ENCODE measurements around the gene ZCCHC14.

Gene ZCCHC14

GRCh38 chr16:87360862-87361610 lies 131.8 kb downstream of the ZCCHC14 start:
- H3K18ac ChIP-seq (ENCODE audit: low read length) = no peak overlapping the region
- H2BK120ac ChIP-seq (ENCODE audit: insufficient read depth, low read length, poor library complexity) = no peak overlapping the region
- H2BK12ac ChIP-seq (ENCODE audit: low read length) = no peak overlapping the region
- DNase-seq = no peak
- no peak overlapping the region for H3K4me2 ChIP-seq (ENCODE audit: low read length)
- H4K8ac ChIP-seq (ENCODE audit: low read depth, low read length) = no peak overlapping the region
- H3K4me3 ChIP-seq (ENCODE audit: low read depth, low read length) = no peak overlapping the region
- peaks cover 6 to 8% of the 10 kb centered on the region in 2 experiments for H3K4me1 ChIP-seq (ENCODE audit: control insufficient read depth in 1 of 2, insufficient read depth in 2 of 2, low read length in 2 of 2)
- H3K4ac ChIP-seq (ENCODE audit: low read depth, low read length) = no peak overlapping the region
- H2BK5ac ChIP-seq (ENCODE audit: low read depth, low read length, poor library complexity) = no peak overlapping the region
- H3K27me3 ChIP-seq (ENCODE audit: insufficient read depth, low read length) = no peaks in the 10 kb centered on the region
- H4K12ac ChIP-seq (ENCODE audit: low read depth, low read length) = no peak overlapping the region
- peaks cover 13 to 15% of the 10 kb centered on the region in 2 experiments for H3K36me3 ChIP-seq (ENCODE audit: control insufficient read depth in 1 of 2, insufficient read depth in 2 of 2, low read length in 2 of 2)
- no CpG with 5 or more reads among the region's 16 CpGs for WGBS (ENCODE audit: extremely low coverage, insufficient coverage, insufficient read length)
- H3K23ac ChIP-seq (ENCODE audit: low read length) = no peak overlapping the region
- H3K14ac ChIP-seq (ENCODE audit: low read length) = no peak overlapping the region
- H2AFZ ChIP-seq (ENCODE audit: insufficient read depth, low read length, poor library complexity) = no peak overlapping the region
- H2AK5ac ChIP-seq (ENCODE audit: low read length) = no peak overlapping the region
- no peak overlapping the region for H3K27ac ChIP-seq (ENCODE audit: low read depth, low read length)
- H3K9ac ChIP-seq (ENCODE audit: low read length) = no peak overlapping the region
- no peaks in the 10 kb centered on the region for H3K79me1 ChIP-seq (ENCODE audit: low read length)
- H3K9me3 ChIP-seq (ENCODE audit: insufficient read depth, low read depth, low read length) = no peaks in the 10 kb centered on the region
- no peaks in the 10 kb centered on the region for H3K79me2 ChIP-seq (ENCODE audit: control insufficient read depth, insufficient read depth, low read length, poor library complexity)
- no peak overlapping the region for H4K91ac ChIP-seq (ENCODE audit: low read depth, low read length)

- H4K12ac ChIP-seq (ENCODE audit: low read depth, low read length) = no peak overlapping the region
- H2BK120ac ChIP-seq (ENCODE audit: insufficient read depth, low read length, poor library complexity) = no peak overlapping the region
- DNase-seq = no peak
- no peaks in the 10 kb centered on the region for H3K27me3 ChIP-seq (ENCODE audit: insufficient read depth, low read length)
- no peak overlapping the region for H3K27ac ChIP-seq (ENCODE audit: low read depth, low read length)
- H3K9me3 ChIP-seq (ENCODE audit: insufficient read depth, low read depth, low read length) = no peaks in the 10 kb centered on the region
- no peak overlapping the region for H3K9ac ChIP-seq (ENCODE audit: low read length)
- H3K18ac ChIP-seq (ENCODE audit: low read length) = no peak overlapping the region
- H2AK5ac ChIP-seq (ENCODE audit: low read length) = no peak overlapping the region
- no peaks in the 10 kb centered on the region for H3K79me1 ChIP-seq (ENCODE audit: low read length)
- peaks cover 5 to 6% of the 10 kb centered on the region in 2 experiments for H3K4me1 ChIP-seq (ENCODE audit: control insufficient read depth in 1 of 2, insufficient read depth in 2 of 2, low read length in 2 of 2)
- no peak overlapping the region for H2AFZ ChIP-seq (ENCODE audit: insufficient read depth, low read length, poor library complexity)
- H2BK5ac ChIP-seq (ENCODE audit: low read depth, low read length, poor library complexity) = no peak overlapping the region
- peaks cover 13 to 15% of the 10 kb centered on the region in 2 experiments for H3K36me3 ChIP-seq (ENCODE audit: control insufficient read depth in 1 of 2, insufficient read depth in 2 of 2, low read length in 2 of 2)
- WGBS (ENCODE audit: extremely low coverage, insufficient coverage, insufficient read length) = no CpG with 5 or more reads among the region's 7 CpGs
- H2BK12ac ChIP-seq (ENCODE audit: low read length) = no peak overlapping the region
- no peak overlapping the region for H3K4ac ChIP-seq (ENCODE audit: low read depth, low read length)
- H3K14ac ChIP-seq (ENCODE audit: low read length) = no peak overlapping the region
- H3K4me2 ChIP-seq (ENCODE audit: low read length) = no peak overlapping the region
- no peak overlapping the region for H3K4me3 ChIP-seq (ENCODE audit: low read depth, low read length)
- no peaks in the 10 kb centered on the region for H3K79me2 ChIP-seq (ENCODE audit: control insufficient read depth, insufficient read depth, low read length, poor library complexity)
- H4K91ac ChIP-seq (ENCODE audit: low read depth, low read length) = no peak overlapping the region
- no peak overlapping the region for H4K8ac ChIP-seq (ENCODE audit: low read depth, low read length)
- H3K23ac ChIP-seq (ENCODE audit: low read length) = no peak overlapping the region
Observed at GRCh38 chr16:87359121-87359520, 133.7 kb downstream of the ZCCHC14 start.

- H3K27me3 ChIP-seq (ENCODE audit: insufficient read depth, low read length) = no peaks in the 10 kb centered on the region
- H3K79me1 ChIP-seq (ENCODE audit: low read length) = no peaks in the 10 kb centered on the region
- no peak overlapping the region for H3K4me2 ChIP-seq (ENCODE audit: low read length)
- H3K23ac ChIP-seq (ENCODE audit: low read length) = no peak overlapping the region
- H2AK5ac ChIP-seq (ENCODE audit: low read length) = no peak overlapping the region
- H3K9ac ChIP-seq (ENCODE audit: low read length) = no peak overlapping the region
- H3K36me3 ChIP-seq (ENCODE audit: control insufficient read depth in 1 of 2, insufficient read depth in 2 of 2, low read length in 2 of 2) = peaks cover 13 to 15% of the 10 kb centered on the region in 2 experiments
- no peak overlapping the region for H4K8ac ChIP-seq (ENCODE audit: low read depth, low read length)
- no peak overlapping the region for H3K4ac ChIP-seq (ENCODE audit: low read depth, low read length)
- no peak overlapping the region for H2BK5ac ChIP-seq (ENCODE audit: low read depth, low read length, poor library complexity)
- H2AFZ ChIP-seq (ENCODE audit: insufficient read depth, low read length, poor library complexity) = no peak overlapping the region
- H2BK120ac ChIP-seq (ENCODE audit: insufficient read depth, low read length, poor library complexity) = no peak overlapping the region
- H3K18ac ChIP-seq (ENCODE audit: low read length) = no peak overlapping the region
- H4K12ac ChIP-seq (ENCODE audit: low read depth, low read length) = no peak overlapping the region
- no peak overlapping the region for H4K91ac ChIP-seq (ENCODE audit: low read depth, low read length)
- peaks cover 2 to 3% of the 10 kb centered on the region in 2 experiments for H3K4me1 ChIP-seq (ENCODE audit: control insufficient read depth in 1 of 2, insufficient read depth in 2 of 2, low read length in 2 of 2)
- WGBS (ENCODE audit: extremely low coverage, insufficient coverage, insufficient read length) = no CpG with 5 or more reads among the region's 9 CpGs
- no peak overlapping the region for H3K27ac ChIP-seq (ENCODE audit: low read depth, low read length)
- no peaks in the 10 kb centered on the region for H3K9me3 ChIP-seq (ENCODE audit: insufficient read depth, low read depth, low read length)
- no peak for DNase-seq
- no peak overlapping the region for H3K14ac ChIP-seq (ENCODE audit: low read length)
- H2BK12ac ChIP-seq (ENCODE audit: low read length) = no peak overlapping the region
- H3K4me3 ChIP-seq (ENCODE audit: low read depth, low read length) = no peak overlapping the region
- no peaks in the 10 kb centered on the region for H3K79me2 ChIP-seq (ENCODE audit: control insufficient read depth, insufficient read depth, low read length, poor library complexity)
Observed at GRCh38 chr16:87358696-87359095, 134.1 kb downstream of the ZCCHC14 start.

- peaks cover 2 to 3% of the 10 kb centered on the region in 2 experiments for H3K4me1 ChIP-seq (ENCODE audit: control insufficient read depth in 1 of 2, insufficient read depth in 2 of 2, low read length in 2 of 2)
- H3K23ac ChIP-seq (ENCODE audit: low read length) = no peak overlapping the region
- H3K9me3 ChIP-seq (ENCODE audit: insufficient read depth, low read depth, low read length) = no peaks in the 10 kb centered on the region
- H3K14ac ChIP-seq (ENCODE audit: low read length) = no peak overlapping the region
- no peaks in the 10 kb centered on the region for H3K79me1 ChIP-seq (ENCODE audit: low read length)
- H3K27me3 ChIP-seq (ENCODE audit: insufficient read depth, low read length) = no peaks in the 10 kb centered on the region
- no peaks in the 10 kb centered on the region for H3K79me2 ChIP-seq (ENCODE audit: control insufficient read depth, insufficient read depth, low read length, poor library complexity)
- H3K4me2 ChIP-seq (ENCODE audit: low read length) = no peak overlapping the region
- no peak overlapping the region for H3K18ac ChIP-seq (ENCODE audit: low read length)
- H2AK5ac ChIP-seq (ENCODE audit: low read length) = no peak overlapping the region
- DNase-seq = no peak
- no peak overlapping the region for H3K4ac ChIP-seq (ENCODE audit: low read depth, low read length)
- H3K36me3 ChIP-seq (ENCODE audit: control insufficient read depth in 1 of 2, insufficient read depth in 2 of 2, low read length in 2 of 2) = peaks cover 13 to 15% of the 10 kb centered on the region in 2 experiments
- no peak overlapping the region for H3K4me3 ChIP-seq (ENCODE audit: low read depth, low read length)
- no peak overlapping the region for H4K91ac ChIP-seq (ENCODE audit: low read depth, low read length)
- no peak overlapping the region for H4K12ac ChIP-seq (ENCODE audit: low read depth, low read length)
- H2BK120ac ChIP-seq (ENCODE audit: insufficient read depth, low read length, poor library complexity) = no peak overlapping the region
- WGBS (ENCODE audit: extremely low coverage, insufficient coverage, insufficient read length) = no CpG with 5 or more reads among the region's 17 CpGs
- no peak overlapping the region for H3K27ac ChIP-seq (ENCODE audit: low read depth, low read length)
- no peak overlapping the region for H3K9ac ChIP-seq (ENCODE audit: low read length)
- H2BK12ac ChIP-seq (ENCODE audit: low read length) = no peak overlapping the region
- H2BK5ac ChIP-seq (ENCODE audit: low read depth, low read length, poor library complexity) = no peak overlapping the region
- H2AFZ ChIP-seq (ENCODE audit: insufficient read depth, low read length, poor library complexity) = no peak overlapping the region
- H4K8ac ChIP-seq (ENCODE audit: low read depth, low read length) = no peak overlapping the region
Observed at GRCh38 chr16:87358250-87358649, 134.6 kb downstream of the ZCCHC14 start.
